Measurements from ENCODE around the gene TBC1D17.

Gene TBC1D17

DNA sequence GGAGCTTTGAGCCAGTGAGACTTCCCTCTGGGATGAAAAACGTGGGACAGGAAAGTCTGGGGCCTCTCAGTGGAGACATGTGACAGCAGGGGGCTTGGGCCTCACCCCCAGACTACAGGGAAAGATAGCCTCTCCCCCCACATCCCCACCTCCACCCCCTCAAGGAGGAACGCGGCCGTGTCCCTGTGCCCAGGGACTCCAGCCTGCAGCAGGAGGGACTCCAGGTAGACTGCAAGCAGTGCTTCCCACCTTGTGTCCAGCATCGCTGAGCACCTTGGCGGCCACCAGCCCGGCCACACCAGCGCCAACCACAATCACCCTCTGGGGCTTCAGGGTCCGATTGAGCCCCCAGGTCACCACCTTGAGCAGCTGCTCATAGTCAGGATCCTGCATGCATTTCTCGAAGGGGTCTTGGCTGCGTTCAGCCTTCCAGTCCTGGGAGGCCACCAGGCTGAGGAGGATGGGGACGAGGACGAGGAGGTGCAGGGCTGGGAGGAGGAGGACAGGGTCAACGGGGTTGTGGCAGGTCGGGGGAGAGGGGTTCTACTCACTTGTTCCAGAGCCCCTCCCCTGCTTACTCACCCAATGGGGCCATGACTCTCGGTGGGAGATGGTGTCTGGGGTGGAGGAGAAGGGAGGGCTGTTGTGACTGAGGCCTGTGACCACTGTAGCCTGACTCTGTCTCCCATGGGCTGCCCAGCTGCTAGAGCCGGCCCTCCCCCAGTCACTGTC lies 18.2 kb downstream of the TBC1D17 start:
- no peak for DNase-seq

DNA sequence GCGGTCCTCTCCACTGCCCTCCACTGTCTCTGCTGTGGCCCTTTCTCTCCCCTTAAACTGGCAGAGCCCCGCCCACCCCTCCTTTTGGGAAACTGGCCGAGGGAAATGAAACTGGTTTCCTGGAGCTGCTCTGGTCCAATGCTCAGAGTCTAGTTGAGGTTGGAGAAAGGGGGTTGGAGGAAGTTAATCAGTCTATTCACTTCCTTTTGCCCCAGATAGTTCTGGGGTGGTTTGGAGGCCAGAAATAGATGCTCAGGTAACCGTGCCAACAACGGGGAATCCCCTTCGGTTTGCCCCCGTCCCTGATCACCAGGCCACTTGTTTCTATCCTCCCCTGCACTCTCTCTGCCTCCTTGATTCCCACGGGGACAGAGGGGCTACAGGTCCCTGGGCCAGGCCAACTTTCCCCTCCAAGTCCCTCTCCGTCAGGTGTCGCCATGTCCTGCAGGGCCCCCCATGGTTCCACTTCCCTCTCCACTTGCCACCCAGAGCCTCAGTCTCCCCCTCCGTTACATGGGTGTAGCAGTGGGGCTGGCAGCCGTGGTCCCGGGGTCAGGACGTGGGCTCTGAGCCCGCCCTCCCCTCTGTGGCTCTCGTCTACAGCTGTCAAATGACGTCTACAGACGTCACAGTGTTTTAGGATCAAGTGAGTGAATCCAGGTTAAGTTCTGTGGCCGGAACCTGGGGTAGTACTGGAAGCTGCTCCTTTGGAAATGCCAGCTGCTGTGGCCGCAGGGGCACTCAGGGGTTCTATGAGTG lies 19.5 kb downstream of the TBC1D17 start, which contains the start of gene IL4I1:
TSS of gene IL4I1 (minus strand) at position 25 of the 759 bp plus-strand sequence. CDS start 727 bp downstream, outside the sequence.
- no peak for DNase-seq

DNA sequence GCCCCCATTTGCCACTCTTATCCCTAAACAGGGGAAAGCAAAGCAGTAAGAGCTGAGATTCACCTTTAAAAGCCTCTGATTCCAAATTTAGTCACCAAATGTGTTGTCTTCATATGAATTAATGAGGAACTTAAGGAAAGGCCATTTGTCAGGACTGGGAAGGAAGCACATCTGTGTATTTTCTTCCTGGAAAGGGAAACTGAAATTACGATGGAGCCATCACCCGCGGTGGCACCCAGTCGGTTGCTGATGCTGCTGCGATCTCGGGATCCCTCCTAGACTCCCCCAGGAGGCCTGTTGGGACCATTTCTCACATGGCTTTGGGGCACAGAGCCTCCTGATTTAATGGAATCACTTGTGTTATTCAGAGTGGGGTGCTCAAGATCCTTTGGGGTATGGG lies 26.6 kb downstream of the TBC1D17 start:
- no peak for DNase-seq

DNA sequence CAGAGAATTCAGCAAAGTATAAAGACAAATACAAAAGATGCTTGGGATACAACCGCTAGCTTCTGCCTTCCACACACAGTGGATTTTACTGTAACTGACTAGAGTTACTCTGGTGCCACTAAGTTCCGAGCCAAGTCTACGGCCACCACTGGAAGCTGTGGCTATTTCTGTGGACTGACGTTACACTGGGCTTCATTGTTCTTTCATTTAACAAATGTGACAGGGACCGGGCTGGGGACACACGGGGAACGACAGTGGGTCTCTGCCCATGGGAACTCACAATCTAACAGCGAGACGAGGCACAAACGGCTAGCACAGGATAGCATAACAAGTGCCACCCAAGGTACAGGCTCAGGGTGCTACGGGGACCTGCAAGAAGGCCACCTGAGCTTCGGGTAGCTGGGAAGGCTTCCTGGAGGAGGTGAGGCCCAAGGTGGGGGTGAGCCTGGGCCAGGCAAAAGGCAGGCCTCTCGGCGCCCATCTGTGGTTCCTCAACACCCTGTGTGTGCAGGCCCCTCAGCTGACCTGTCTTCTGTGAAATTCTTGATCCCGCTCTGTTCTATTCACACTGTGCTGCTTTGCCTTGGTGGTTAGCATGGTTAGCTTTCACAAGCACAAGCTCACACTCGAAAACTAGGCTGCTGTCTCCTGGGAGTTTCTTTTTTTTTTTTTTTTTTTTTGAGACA lies 29.5 kb downstream of the TBC1D17 start:
- no peak for DNase-seq

DNA sequence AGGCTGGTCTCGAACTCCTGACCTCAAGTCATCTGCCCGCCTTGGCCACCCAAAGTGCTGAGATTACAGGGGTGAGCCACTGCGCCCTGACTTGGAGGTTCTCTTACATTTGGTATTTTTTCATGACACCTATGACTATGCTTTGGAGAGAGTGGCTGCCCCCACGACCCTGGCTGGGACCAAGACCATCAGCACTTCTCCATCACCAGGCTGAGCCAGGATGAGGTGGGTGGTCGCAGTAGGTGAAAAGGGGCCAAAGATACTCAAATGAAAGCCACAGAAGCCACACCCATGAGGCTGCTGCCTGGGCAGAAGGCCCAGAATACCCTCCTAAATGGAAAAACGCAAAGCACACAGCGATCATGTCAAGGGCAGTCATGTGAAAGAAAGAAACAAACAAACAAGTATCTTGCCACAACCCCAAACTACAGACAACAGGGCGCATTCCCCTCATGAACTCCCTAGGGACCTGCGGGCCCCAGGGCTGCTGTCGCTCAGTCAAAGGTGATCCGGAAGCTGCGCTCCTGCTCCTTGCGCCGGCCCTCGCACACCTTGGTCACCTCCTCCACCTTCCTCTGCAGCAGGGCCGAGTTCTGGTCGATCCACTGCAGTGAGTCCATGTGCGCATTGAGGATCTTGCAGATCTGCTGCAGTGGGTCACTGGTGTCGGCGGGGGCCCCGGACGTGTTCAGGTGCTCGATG lies 30.4 kb downstream of the TBC1D17 start:
- DNase-seq, result no peak

DNA sequence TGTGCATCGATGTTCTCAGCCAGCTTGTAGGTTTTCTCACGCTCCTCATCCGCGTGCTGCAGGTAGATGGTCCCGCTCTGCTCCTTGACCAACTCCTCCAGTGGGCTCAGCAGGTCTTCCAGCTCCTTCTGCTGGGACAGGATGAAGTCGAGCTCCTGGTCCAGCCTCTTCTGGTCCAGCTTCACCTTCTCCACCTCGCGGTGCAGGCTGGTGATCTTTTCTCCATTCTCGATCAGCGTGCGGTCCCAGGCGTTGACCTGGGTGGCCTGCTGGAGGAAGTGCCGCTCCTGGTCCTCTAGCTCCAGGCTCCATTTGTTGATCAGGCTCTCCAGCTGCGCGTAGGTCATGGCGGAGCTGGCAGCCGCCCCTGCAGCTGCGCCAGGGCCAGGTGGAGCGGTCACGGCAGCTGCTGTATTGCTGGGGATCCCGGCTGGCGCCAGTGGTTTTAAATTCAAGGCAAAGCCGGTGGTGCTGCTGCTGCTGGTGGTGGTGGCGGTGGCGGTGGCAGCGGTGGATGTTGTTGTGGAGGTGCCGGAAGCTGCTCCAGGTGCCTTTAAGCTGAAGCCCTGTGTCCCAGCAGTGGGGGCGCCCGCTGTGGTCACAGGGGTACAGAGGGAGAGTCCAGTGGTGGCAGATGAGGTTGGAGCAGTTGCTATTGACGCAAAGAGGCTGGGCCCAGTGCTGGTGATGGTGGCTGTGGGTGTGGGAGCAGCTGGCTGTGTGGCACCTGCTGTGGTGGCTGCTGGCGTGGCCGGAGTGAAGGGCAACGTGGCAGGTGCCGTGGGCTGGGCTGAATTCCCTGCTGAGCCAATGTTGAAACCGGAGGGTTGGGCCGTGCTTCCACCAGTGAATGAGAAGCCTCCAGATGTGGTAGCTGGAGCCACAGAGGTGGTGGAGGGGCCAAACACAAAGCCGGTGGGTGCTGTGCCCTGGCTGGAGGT lies 31.2 kb downstream of the TBC1D17 start:
- DNase-seq, result no peak

DNA sequence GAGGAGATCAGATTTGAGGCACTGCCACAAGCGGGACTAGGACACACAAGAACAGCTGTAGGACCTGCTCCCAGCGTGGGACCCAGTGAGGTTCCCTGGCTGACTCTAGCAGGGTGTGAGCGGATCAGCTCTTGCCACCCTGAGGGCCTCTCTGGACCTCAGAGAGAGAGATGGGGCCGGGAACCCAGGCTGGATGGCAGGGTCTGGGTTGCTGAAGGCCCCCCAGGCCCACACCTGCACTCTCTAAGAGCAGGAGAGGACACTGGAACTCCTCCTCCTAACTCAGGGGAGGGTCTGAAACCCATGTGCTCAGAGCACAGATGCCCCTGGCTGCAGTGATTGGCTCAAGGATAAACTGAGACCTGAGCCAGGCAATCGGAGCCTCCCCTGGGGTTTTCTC lies 32.7 kb downstream of the TBC1D17 start:
- DNase-seq, result no peak

DNA sequence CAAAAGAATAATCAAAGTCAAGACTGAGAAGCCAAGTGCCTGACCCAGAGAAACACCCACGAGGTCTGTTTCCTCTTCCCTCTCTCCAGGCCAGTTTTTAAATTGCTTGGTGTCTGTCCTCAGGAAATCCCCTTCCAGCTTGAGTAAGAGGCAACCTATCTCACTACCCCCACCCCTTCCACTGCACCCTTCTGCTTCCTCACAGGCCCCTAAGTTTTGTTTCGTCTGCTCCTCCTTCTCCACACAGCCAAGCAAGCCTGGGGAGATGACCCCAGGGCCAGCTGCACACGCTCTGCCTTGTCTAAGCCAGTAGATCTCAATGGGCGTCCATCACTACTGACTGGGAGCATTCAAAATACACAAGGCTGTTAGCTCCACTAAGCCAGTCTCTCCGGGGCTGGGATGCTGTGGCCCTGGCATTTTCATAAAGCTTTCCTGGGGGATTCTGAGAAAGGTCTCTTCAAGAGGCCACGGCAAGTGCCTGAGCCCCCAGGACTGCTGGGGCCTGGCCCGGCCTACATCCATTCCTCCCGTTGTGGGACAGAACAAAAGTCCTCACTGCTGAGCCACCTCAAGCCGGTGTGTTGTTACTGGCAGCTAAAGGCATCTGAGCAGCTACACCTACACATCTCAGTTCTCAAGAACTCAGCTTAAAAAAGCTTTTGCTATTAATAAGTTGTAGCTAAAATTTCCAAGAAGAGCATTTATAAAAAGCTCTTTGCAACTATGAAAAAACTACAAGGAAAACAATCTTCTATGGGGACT lies 34.1 kb downstream of the TBC1D17 start:
- DNase-seq, result no peak

DNA sequence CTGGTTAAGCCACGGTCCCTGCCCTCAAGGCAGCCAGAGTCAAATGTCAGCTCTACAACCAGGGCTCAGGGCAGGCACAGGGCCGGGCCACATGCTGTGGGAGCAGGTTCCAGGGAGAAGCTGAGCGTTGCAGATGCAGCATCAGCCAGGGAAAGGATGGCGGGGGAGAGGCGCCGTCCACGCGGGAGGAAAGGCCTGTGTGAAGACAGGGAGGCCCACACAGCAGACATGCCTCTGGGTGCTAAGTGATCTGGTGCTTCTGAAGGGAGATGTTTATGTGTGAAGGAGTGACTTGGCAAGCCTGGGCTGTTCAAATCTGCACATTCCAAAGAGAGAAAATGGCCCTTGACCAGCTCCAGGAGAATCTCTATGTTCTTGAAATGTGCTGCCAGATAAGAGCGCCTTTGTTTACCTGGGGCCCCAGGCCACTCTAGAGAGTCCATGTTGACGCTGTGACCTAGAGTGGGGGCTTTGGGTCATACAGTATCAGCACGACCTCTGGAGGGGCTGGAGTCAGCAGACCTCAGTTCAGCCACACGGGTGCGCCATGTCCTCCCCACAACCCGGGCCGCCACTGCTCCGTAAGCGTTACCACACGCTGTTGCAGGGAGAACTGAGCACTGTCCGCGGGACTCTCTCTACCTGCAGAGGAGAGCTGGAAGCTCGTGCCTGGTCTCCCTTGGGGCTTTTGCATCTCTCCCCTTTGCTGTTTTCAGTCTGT lies 35.6 kb downstream of the TBC1D17 start:
- no peak for DNase-seq

DNA sequence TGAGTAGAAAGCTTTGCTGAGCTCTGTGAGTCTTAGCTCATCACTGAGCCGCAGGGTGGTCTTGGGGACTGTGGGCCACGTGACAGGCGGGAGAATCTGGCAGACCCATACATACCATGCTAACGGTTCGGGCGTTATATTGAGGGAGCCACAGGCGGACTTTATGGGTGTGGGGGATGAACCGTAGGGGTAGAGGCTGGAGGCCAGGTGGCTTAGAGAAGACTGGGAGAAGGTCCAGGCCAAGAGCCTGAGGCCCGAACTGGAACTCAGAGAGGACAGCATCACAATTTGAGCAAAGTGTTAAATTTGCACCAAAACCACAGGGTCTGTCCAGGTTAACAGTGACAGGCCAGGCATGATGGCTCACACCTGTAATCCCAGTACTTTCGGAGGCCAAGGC lies 36.2 kb downstream of the TBC1D17 start:
- no peak for DNase-seq

DNA sequence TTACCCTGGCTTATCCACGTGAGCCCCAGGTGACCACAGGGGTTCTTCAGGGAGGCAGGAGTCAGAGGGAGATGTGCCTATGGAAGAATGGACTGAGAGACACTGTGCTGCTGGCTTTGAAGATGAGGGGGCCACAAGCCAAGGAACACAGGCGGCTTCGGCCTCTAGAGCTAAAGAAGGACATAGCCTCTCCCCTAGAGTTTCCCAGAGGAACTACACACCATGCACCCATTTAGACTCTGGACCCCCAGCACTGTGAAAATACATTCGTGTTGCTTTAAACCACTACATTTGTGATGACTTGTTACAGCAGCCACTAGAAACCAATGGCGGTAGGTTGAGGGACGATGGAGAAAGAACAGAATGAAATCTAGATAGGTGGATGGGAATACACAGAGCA lies 37.8 kb downstream of the TBC1D17 start:
- DNase-seq, result no peak

DNA sequence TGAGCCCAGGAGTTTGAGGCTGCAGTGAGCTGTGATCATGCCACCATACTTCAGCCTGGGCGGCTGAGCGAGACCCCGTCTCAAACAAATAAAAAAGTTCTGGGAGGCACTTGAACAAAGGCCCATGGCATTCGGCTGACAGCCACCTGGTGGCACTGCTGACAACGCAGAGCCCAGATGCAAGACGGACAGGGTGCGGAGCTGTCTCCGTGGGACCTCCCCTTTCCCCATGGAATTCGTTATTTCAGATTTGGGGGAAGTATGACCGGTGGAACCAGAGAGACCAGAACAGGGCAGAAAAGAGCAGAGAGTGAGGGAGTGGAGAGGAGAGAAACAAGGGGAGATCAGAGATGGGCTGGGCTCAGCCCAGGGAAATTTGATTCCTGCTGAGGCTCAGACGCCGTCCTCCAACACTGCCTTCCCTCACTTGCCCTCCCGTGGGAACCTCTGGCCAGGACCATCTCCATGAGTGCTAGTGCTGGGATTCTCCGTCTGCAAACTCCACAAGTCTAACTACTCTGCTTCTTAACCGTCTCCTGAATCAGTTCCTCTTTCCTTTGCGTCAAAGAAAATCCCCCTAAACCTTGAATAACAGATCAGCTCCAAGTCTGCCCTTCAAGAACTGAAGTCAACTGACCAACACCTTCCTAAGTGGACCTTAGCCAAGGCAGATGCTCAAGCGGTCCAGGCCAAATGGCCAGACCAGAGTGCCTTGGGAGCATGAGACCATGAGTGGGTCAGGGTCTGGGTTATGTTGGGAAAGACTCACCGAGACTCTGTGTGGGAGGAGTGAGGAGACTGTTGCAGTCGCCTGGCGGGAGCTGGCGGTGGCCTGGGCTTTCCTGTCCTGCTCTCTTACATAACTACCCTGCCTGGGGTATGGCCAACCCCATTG lies 39.6 kb downstream of the TBC1D17 start:
- DNase-seq, result no peak

DNA sequence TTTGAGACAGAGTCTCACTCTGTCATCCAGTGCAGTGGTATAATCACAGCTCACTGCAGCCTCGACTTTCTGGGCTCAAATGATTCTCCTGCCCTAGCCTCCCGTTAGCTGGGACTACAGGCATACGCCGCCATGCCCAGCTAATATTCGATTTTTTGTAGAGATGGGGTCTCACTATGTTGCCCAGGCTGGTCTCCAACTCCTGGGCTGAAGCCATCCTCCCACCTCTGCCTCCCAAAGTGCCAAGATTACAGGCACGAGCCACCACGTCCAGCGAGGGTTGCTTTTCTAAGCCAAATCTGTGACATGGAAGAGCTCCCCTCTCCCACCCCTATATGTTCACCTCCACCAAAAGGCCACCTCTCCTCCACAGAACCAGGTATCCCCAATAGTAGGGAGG lies 40.6 kb downstream of the TBC1D17 start:
- no peak for DNase-seq

DNA sequence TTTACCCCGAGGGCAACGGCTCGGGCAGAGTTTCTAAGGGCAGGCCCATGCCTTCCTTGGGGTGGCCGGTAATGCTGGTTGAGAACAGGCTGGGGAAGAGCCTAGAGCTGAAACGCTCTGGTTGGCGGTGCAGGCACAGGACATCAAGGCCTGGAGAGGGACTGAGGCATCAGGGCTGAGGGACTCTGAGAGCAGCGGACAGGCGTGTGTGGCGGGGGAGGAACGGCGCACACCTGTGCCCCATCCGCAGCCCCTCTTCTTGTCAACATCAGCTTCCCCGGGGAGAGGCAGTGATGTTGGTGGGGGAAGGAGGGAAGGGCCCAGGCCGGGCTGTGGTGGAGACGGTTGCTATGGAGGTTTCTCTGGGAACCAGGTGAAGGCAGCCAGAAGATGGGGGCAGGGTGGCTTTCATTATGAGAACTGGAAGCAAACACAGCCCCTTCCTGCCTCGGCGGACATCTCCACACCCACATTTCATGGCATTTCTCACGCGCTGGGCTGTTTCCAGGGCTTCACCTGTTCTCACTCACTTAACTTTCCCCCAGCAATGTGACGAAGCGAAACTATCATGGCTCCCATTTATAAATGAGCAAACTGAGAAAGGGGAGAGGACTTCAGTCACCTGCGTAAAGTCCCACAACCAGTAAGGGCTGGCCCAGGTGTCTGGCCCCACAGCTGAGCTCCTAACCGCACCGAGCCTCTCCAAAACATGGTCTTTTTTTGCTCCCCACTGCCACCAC lies 43.3 kb downstream of the TBC1D17 start:
- DNase-seq, result no peak

DNA sequence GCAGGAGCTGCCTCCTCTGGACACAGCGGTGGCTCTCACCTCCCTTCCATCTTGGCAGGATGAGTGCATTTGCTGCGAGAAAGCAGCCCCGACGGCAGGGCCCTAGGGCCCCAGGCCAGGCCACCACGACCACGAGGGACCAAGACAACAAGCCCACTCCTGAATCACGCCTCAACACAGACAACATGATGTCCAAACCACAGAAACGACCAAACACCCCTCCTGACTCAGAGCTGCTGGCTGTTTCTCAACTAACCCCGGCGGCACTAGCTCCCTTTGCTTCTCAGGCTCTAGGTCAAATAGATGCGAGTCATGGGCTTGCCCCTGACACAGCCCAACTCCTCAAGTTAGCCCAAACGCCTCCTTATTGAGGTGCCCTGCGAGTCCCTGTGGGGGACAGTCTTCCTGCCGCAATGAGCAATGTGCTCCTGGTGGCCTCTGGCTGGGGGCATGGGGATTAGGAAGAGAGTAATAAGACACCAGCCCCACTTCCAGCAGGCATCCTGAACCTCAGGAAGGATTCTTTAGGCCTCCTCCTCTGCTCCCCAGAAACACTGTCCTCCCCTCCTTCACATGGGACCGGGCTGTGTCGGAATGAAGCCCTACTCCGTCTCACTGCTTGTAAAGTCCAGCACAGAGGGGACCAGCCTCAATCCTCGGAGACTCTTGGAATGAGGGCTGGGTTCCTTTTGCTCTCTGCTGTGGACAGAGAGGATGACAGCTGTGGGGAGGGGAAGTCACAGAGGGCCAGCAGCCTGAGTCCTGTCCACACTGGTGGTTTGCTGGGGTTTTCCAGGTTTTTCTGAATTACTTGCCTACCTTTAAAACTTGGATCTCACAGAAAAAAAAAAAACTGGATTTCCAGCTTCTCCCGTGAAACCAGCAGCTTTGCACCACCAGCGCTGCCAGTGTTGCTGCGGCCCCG lies 44.6 kb downstream of the TBC1D17 start:
- DNase-seq, result no peak

DNA sequence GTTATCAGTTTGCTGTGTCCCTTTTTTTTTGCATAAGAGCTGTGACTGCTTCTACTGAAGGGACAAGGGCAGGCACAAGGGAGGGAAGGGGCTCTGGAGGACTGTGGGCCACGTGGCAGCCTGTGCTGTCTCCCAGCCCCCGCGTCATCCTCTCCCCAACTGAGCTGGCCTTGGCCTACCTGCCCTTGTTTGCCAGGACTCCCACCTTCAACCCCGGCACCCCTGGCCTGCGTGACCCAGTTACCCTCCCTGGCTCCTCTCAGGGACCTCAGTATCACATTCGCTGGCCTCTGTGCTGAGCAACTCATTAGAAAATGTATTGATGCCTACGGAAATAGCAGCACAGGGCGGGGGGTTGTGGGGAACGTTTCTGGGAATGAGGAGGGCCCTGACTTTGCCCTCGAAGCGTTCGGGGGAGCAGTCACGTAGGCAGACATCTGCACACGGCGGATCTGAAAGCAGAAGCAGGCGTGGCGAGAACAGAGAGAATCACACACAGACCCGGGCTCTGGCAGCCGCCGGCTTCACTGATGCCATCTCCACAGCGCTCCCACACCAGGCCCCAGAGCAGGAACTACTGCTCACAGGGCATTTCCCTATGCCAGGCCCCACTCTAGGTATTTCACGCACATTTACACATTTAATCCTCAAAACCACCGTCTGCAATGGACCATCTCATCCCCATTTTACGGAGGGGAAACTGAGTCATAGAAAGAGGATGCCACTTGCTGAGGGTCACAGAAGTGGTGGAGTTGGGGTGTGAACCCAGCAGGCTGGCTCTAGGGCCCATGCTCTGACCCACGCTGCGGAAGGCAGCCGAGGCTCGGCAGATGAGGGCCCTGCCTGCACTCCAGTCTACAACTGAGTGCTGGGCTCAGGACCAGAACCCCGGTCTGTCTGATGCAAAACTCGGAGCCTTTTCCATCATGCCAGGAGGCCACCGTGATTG lies 45.8 kb downstream of the TBC1D17 start:
- no peak for DNase-seq

Measured in cerebellar nuclear complex (tissue), 1 donor.